ENCODE results near the gene CALN1.

GRCh38 chr7:71854546-71855397 is 557.4 kb downstream of the CALN1 start:
- TF ChIP-seq REST (IDR thresholded peaks at IDR 0.05; ENCODE audit: insufficient read depth in 1 of 2, low read depth in 2 of 2, low read length in 2 of 2) = no peak
- TF ChIP-seq POLR2AphosphoS5 (IDR thresholded peaks at IDR 0.05; ENCODE audit: low read depth, low read length) = no peak
- no peak for TF ChIP-seq FOXP2 (optimal IDR thresholded peaks at IDR 0.05; ENCODE audit: borderline replicate concordance, extremely low read depth, extremely low read length, insufficient read depth)
- TF ChIP-seq TAF1 (IDR thresholded peaks at IDR 0.05; ENCODE audit: borderline replicate concordance, insufficient read depth, low read length) = no peak
- TF ChIP-seq SIN3A (IDR thresholded peaks at IDR 0.05; ENCODE audit: borderline replicate concordance, insufficient read depth, low read length) = no peak
